GM18499 (cell line): Measurements from ENCODE around the gene CYP2R1.

Source experiments
- ATAC-seq: cut with Tn5 transposase; IDR thresholded peaks from one replicate; pipeline ENCODE4 v1.9.1; 2021; ENCODE audit warnings: moderate number of reproducible peaks; ENCODE audit not compliant: insufficient read depth, unreplicated experiment

Gene CYP2R1

DNA sequence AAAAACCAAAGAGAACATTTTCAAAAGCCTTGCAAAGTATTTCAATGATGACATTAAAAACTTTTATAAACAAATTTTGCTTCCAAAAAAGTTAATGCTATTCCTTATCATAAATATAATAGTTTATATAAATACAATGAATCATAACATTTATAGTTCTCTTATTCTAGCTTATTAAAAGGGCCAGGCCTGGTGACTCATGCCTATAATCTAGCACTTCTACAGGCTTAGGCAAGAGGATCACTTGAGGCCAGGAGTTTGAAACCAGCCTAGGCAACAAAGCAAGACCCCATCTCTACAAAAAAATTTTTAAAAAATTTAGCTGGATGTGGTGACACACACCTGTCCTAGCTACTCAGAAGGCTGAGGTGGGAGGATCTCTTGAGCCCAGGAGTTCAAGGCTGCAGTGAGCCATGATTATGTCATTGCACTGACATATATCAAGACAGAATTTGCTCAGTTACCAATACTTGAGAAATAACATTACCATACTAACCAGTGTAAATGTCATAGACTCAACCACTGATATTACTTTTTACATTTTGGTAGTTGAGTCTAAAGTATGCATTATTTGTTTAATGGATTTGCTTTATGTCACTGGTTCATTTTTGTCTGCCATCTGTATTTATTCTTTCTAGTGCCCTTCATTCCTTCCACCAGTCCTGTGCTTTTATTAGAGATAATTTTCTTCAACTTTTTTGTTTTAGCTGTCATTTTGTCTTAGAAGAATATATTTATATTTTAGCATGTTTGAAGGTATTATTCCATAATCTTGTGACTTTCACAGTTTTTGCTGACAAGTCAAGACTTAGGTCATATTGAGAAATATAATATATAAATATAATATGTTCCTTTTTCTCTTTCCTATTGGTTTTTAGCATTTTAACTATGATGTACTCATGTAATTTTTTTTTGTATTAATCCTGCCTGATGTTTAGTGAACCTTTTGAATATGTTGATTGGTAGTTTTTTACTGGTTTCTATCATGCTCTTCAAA is 56.2 kb downstream of the CYP2R1 start:
- no peak for ATAC-seq
